Muscle layer of duodenum (tissue), 2 donors: ENCODE measurements around the gene ZIC2.

ENCODE experiments used
- H3K27ac ChIP-seq: one replicate; pipeline ENCODE4 v1.7.0; 2013; ENCODE audit warnings: mild to moderate bottlenecking, low read length
- H3K27me3 ChIP-seq: one replicate; pipeline ENCODE4 v1.7.0; 2013; ENCODE audit warnings: low read depth, mild to moderate bottlenecking, control low read depth, low read length
- H3K36me3 ChIP-seq, 2 donors: one replicate each; pipeline ENCODE4 v1.7.0; 2013; ENCODE audit warnings: low read length in 2 of 2, control low read depth in 1 of 2, mild to moderate bottlenecking in 1 of 2; ENCODE audit not compliant: insufficient read depth in 2 of 2, control insufficient read depth in 1 of 2
- H3K4me1 ChIP-seq, 2 donors: one replicate each; pipeline ENCODE4 v1.7.0; 2013; ENCODE audit warnings: low read length in 2 of 2, mild to moderate bottlenecking in 2 of 2, control low read depth in 1 of 2, moderate library complexity in 1 of 2; ENCODE audit not compliant: insufficient read depth in 2 of 2, control insufficient read depth in 1 of 2
- H3K4me3 ChIP-seq, 2 donors: one replicate each; pipeline ENCODE4 v1.7.0; 2013; ENCODE audit warnings: low read length in 2 of 2, low read depth in 1 of 2, mild to moderate bottlenecking in 1 of 2
- H3K9me3 ChIP-seq, 2 donors: one replicate each; pipeline ENCODE4 v1.7.0; 2013; ENCODE audit warnings: low read length in 2 of 2, control low read depth in 1 of 2, mild to moderate bottlenecking in 1 of 2; ENCODE audit not compliant: control insufficient read depth in 1 of 2
- donor health status: healthy.

Gene ZIC2

GRCh38 chr13:99990126-99990977 is 8.8 kb downstream of the ZIC2 start:
- Histone ChIP-seq H3K27ac (no peak overlapping the region), H3K27me3 (peaks cover 87% of the 10 kb centered on the region), H3K36me3 (no peaks in the 10 kb centered on the region), H3K9me3 (peaks cover 0 to 9% of the 10 kb centered on the region in 2 donors), H3K4me1 (peaks cover 0 to 31% of the 10 kb centered on the region in 2 donors), H3K4me3 (no peak overlapping the region)

DNA sequence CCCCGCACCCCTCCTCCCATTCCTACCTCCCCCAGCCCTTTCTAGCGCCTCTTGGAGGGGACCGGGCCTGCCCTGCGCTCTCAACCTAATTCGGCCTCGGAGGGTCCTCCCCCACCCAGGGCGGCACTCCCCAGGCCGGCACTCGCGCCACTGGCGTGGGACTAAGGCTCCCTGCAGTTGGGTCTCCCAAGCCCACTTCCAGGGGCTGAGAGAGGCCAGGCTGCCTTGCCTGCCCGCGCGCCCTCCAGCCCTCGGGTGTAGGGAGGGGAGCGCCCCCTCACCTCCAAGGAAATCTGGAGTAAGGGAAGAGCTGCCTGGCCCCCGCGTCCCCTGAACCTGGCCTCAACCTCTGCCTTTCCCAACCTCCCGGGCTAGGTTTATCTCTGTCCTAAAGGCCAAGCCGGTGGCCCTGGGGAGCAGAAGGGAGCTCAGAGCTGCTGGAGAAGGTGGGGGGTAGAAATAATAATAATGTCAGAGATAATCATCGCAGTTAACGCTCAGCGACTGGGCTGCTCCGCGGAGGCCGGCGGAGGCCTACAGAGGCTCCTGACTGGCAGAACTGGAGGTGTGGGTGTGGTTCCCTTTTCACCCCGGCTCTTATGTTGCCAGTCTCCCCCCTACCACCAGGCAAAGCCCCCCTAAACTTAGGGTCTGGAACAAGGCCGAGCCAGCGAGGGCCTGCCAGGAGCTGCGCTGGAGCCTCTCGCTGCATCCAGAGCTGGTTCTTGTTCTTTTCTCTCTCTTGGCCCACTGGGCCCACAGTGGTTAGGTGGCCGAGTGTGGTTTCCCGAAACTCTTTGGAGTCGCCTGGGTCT is 9.6 kb downstream of the ZIC2 start:
- Histone ChIP-seq H3K36me3 (no peaks in the 10 kb centered on the region), H3K4me1 (peaks cover 0 to 31% of the 10 kb centered on the region in 2 donors), H3K4me3 (no peak overlapping the region), H3K9me3 (peaks cover 2 to 13% of the 10 kb centered on the region in 2 donors), H3K27ac (no peak overlapping the region), H3K27me3 (peaks cover 91% of the 10 kb centered on the region)

- peaks cover 2 to 15% of the 10 kb centered on the region in 2 donors for H3K9me3 ChIP-seq
- H3K4me1 ChIP-seq, result peaks cover 0 to 33% of the 10 kb centered on the region in 2 donors
- no peak overlapping the region for H3K4me3 ChIP-seq
- no peak overlapping the region for H3K27ac ChIP-seq
- H3K36me3 ChIP-seq, result no peaks in the 10 kb centered on the region
- H3K27me3 ChIP-seq, result peaks cover 95% of the 10 kb centered on the region
These were observed 10.5 kb downstream of the ZIC2 start for GRCh38 chr13:99991828-99992775.

GRCh38 chr13:99992949-99993351 is 11.4 kb downstream of the ZIC2 start:
- H3K4me3 ChIP-seq, result no peak overlapping the region
- H3K9me3 ChIP-seq, result peaks cover 2 to 15% of the 10 kb centered on the region in 2 donors
- H3K4me1 ChIP-seq, result peaks cover 0 to 36% of the 10 kb centered on the region in 2 donors
- H3K36me3 ChIP-seq, result no peaks in the 10 kb centered on the region
- H3K27me3 ChIP-seq, result peaks cover 94% of the 10 kb centered on the region
- no peak overlapping the region for H3K27ac ChIP-seq

GRCh38 chr13:99993660-99994637 is 12.4 kb downstream of the ZIC2 start:
- Histone ChIP-seq H3K36me3 (no peaks in the 10 kb centered on the region), H3K4me1 (peaks cover 0 to 35% of the 10 kb centered on the region in 2 donors), H3K9me3 (peaks cover 2 to 15% of the 10 kb centered on the region in 2 donors), H3K27me3 (peaks cover 89% of the 10 kb centered on the region), H3K4me3 (no peak overlapping the region), H3K27ac (no peak overlapping the region)

- H3K9me3 ChIP-seq, result peaks cover 2 to 15% of the 10 kb centered on the region in 2 donors
- no peaks in the 10 kb centered on the region for H3K36me3 ChIP-seq
- peaks cover 84% of the 10 kb centered on the region for H3K27me3 ChIP-seq
- H3K4me3 ChIP-seq, result no peak overlapping the region
- H3K27ac ChIP-seq, result no peak overlapping the region
- H3K4me1 ChIP-seq, result peaks cover 0 to 28% of the 10 kb centered on the region in 2 donors
These were observed 13.0 kb downstream of the ZIC2 start for GRCh38 chr13:99994638-99995020.

GRCh38 chr13:99995104-99995588 is 13.6 kb downstream of the ZIC2 start:
- H3K9me3 ChIP-seq, result peaks cover 2 to 15% of the 10 kb centered on the region in 2 donors
- no peaks in the 10 kb centered on the region for H3K36me3 ChIP-seq
- H3K4me3 ChIP-seq, result no peak overlapping the region
- H3K27me3 ChIP-seq, result peaks cover 78% of the 10 kb centered on the region
- H3K27ac ChIP-seq, result no peak overlapping the region
- H3K4me1 ChIP-seq, result peaks cover 0 to 23% of the 10 kb centered on the region in 2 donors

GRCh38 chr13:99995589-99996380 is 14.2 kb downstream of the ZIC2 start:
- Histone ChIP-seq H3K4me1 (peaks cover 0 to 17% of the 10 kb centered on the region in 2 donors), H3K36me3 (no peaks in the 10 kb centered on the region), H3K27ac (no peak overlapping the region), H3K27me3 (peaks cover 72% of the 10 kb centered on the region), H3K9me3 (peaks cover 2 to 15% of the 10 kb centered on the region in 2 donors), H3K4me3 (peak overlapping the region in 1 of 2 donors; percentile 2)

GRCh38 chr13:99996381-99996973 is 14.9 kb downstream of the ZIC2 start:
- Histone ChIP-seq H3K36me3 (no peaks in the 10 kb centered on the region), H3K4me3 (no peak overlapping the region), H3K9me3 (peaks cover 2 to 15% of the 10 kb centered on the region in 2 donors), H3K4me1 (peaks cover 0 to 10% of the 10 kb centered on the region in 2 donors), H3K27me3 (peaks cover 65% of the 10 kb centered on the region), H3K27ac (no peak overlapping the region)
